H7 (cell line): ENCODE results near the gene TVP23B. TPM values are rescaled to one million over a fixed set of nuclear protein-coding genes. Genes with fewer than 3 reads are reported as not detected.

Experiments
- DNase-seq: peaks from one replicate; pipeline ENCODE4 v3.0.0; 2012
- H3K27me3 ChIP-seq: 2 replicates; pipeline ENCODE4 v1.6.0; 2011; ENCODE audit warnings: mild to moderate bottlenecking, low read length; ENCODE audit not compliant: control insufficient read depth, insufficient read depth
- H3K36me3 ChIP-seq: replicated peaks from 2 replicates; pipeline ENCODE4 v1.5.1; 2011; ENCODE audit warnings: low read length; ENCODE audit not compliant: control insufficient read depth, insufficient read depth
- H3K4me3 ChIP-seq: 2 replicates; pipeline ENCODE4 v1.5.1; 2011; ENCODE audit warnings: low read depth, mild to moderate bottlenecking, control low read depth, low read length, moderate library complexity; ENCODE audit not compliant: insufficient read depth
- total RNA-seq: library from RNA; depleted of rRNA; stranded (reverse); fragments of >200 nt; shearing (Covaris generic); gene quantifications from 2 replicates; pipeline ENCODE4 v1.2.3, GENCODE V29; 2014; rRNA removed

TVP23B gene
- total RNA-seq, 1 experiment from 2014 or later, result 23.7 TPM

DNA sequence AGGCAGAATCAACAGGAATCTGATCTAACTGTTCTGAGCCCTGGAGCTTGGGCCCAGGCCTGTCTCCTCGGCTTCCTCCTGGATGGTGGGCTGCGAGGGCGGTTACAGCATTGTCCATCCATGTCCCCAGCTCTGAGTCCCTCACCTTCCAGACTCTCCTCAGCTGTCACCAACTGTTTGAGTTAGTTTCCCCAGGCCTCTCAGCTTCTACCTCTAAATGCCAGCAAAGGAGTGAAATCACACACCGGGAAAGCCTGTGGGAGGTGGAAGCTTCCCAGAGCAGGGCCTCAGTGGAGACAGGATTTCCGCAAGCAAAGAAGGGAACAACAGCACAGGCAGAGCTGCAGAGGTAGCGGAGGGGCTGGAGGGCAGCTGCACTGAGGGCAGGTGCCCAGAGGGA lies 67.5 kb downstream of the TVP23B start:
- no peak for DNase-seq
- H3K4me3 ChIP-seq, result no peak overlapping the region
- no peaks in the 10 kb centered on the region for H3K36me3 ChIP-seq
- H3K27me3 ChIP-seq, result no peaks in the 10 kb centered on the region

DNA sequence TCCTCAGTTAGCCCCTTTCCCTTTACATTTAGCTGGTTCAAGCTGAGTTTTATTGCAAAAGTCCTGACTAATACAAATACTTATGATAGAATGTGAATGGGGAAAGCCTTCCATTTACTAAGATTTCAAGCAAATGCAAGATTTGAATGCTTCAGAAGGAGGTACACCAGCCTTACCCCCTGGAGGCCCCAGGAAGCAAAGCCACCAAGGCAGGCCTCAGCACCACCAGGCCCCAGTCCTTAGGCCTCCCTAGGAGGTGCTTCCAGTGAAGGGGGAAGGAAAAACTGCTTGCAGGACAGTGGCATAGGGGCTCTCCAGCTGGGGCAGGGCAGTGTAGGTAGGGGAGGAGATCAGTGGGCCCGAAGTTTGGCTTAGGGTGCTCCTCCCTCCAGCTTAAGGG lies 69.7 kb downstream of the TVP23B start:
- Histone ChIP-seq H3K36me3 (no peaks in the 10 kb centered on the region), H3K4me3 (no peak overlapping the region), H3K27me3 (no peaks in the 10 kb centered on the region)
- no peak for DNase-seq

DNA sequence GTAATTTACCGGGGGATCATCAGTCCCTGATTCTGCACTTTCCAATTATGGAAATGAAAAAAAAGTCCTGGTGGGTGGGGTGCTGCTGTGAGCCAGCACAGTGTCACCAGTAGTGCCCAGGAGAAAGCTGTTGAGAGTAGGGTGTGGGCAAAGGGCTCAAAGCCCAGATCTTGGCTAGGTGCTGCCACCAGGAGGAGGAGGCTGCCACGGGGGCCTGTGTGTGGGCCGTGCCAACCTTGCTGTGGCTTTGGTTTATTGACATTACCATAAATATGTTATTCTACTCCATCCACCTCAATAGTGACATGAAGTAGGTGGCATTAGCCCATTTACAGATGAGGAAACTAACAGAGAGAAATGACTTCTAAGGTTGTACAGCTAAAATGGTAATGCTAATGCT lies 70.2 kb downstream of the TVP23B start:
- DNase-seq, result no peak
- H3K36me3 ChIP-seq, result no peaks in the 10 kb centered on the region
- no peak overlapping the region for H3K4me3 ChIP-seq
- no peaks in the 10 kb centered on the region for H3K27me3 ChIP-seq

DNA sequence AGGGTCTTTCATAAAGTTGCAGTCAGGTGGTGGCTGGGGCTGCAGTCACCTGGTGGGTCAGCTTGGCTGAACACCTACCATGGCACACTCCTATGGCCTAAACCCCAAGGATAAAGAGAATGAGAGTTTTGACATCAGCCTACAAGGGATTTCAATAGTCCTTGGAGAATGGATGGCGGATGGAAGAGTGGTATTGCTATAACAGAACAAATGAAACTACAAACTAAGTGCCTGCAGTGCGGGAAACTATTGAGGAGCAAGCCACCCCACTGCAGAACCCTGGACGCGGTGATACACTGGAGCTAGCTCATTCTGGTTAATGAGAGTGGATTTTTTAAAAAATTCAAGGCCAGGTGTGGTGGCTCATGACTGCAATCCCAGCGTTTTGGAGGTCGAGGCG lies 74.0 kb downstream of the TVP23B start:
- no peaks in the 10 kb centered on the region for H3K36me3 ChIP-seq
- no peaks in the 10 kb centered on the region for H3K27me3 ChIP-seq
- DNase-seq, result no peak
- no peak overlapping the region for H3K4me3 ChIP-seq

DNA sequence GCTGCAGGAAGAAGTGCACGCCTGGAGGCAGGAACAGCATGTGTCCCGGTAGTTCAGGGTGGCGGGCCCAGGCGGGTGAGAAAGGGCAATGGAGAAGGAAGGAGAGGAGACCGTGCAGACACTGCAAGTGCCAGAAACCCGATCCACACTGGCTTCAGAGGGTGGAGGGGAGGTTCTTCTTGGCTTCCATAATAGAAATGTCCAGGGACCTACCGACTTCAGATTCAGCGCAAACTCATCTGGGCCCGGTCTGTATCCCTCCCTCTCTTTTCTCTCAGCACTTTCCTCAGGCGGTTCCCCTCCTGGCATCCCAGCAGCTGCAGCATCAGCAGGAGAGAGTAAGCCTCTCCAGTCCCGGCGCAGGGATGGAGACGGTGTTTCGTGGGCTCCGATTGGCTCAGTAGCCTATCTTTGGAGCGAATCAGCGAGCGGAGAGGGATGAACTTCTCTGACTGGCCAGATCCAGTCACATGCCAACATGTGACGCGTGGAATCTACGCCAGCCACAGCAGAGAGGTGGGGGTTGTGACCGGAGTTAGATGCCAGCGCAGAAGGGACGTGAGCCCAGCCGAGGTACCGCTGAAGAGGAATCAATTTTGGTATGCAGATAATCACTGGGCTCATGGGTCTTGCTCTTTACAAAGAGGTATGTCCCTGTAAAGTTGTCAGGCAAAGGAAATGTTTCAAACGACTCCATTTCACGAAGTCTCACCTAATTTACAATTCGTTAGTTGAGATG lies 75.0 kb downstream of the TVP23B start:
- H3K4me3 ChIP-seq, result peak overlapping the region; percentile 78
- DNase-seq, result peak; percentile 88
- no peaks in the 10 kb centered on the region for H3K27me3 ChIP-seq

More for the DNA sequence above, 75.0 kb downstream of the TVP23B start:
- H3K36me3 ChIP-seq, result no peaks in the 10 kb centered on the region

Other genes starting within 250 kb of the TVP23B start
- gene TBC1D28, start 136.8 kb upstream of the TVP23B start, total RNA-seq, result 0.18 TPM in 1 of 2 replicates, not detected in the other
- 5.1 and 8.7 TPM in 2 replicates for gene FOXO3B, start 98.9 kb upstream of the TVP23B start, total RNA-seq
- not detected in 2 replicates for gene FBXW10, start 37.1 kb upstream of the TVP23B start, total RNA-seq
- gene PRPSAP2, start 76.9 kb downstream of the TVP23B start, total RNA-seq, result 62.9 and 68.6 TPM in 2 replicates
- gene SLC5A10, start 171.0 kb downstream of the TVP23B start, total RNA-seq, result not detected in 2 replicates
- gene FAM83G, start 223.6 kb downstream of the TVP23B start, total RNA-seq, result 40.6 and 44.8 TPM in 2 replicates